Caco-2 (cell line): Measurements from ENCODE around the gene SH3GLB2. TPM values are rescaled to one million over a fixed set of nuclear protein-coding genes. Genes with fewer than 3 reads are reported as not detected.
A peak's percentile ranks its signal among the peaks of the same experiment; 100 is the strongest.

Experiments used
- BruUV-seq: library from RNA; stranded (reverse); fragments of 400-500 nt; replicated peaks from 2 replicates; lab custom pipeline; 2021; lab: Mats Ljungman, UMichigan
- CTCF ChIA-PET: fragments of 300-600 bp; sonication (Branson Sonifier 250); formaldehyde crosslinking; loops from one replicate; lab custom pipeline; 2022; ENCODE audit warnings: antibody characterized with exemption; lab: Charles Lee
- POLR2A ChIA-PET: fragments of 300-600 bp; sonication (Branson Sonifier 250); formaldehyde crosslinking; loops from one replicate; lab custom pipeline; 2022; ENCODE audit warnings: antibody characterized with exemption; lab: Charles Lee
- DNase-seq, 2 experiments: peaks; one replicate each; pipeline versions ENCODE4 v3.0.0 to v3.0.0-alpha.2; 2020 to 2022
- H3K27me3 ChIP-seq: replicated peaks from 2 replicates; pipeline ENCODE4 v1.6.0; 2011; ENCODE audit warnings: low read length; ENCODE audit not compliant: control insufficient read depth, insufficient read depth
- H3K36me3 ChIP-seq: 2 replicates; pipeline ENCODE4 v1.5.1; 2011; ENCODE audit warnings: low read length; ENCODE audit not compliant: control insufficient read depth, insufficient read depth
- H3K4me1 ChIP-seq: fragments of 250-450 bp; sonication (Bioruptor Pico); 2 replicates; pipeline ENCODE4 v1.5.1; 2020; ENCODE audit warnings: mild to moderate bottlenecking
- H3K4me3 ChIP-seq: 2 replicates; pipeline ENCODE4 v1.5.1; 2011; ENCODE audit warnings: low read depth, mild to moderate bottlenecking, control low read depth, low read length
- H3K9me3 ChIP-seq: fragments of 250-450 bp; sonication (Bioruptor Pico); 2 replicates; pipeline ENCODE4 v1.5.1; 2020; ENCODE audit warnings: mild to moderate bottlenecking, moderate library complexity
- H3K27ac Mint-ChIP-seq: one replicate; pipeline ENCODE4 v1.8.0; 2022; ENCODE audit warnings: mixed read lengths; ENCODE audit not compliant: unreplicated experiment
- H3K27me3 Mint-ChIP-seq: one replicate; pipeline ENCODE4 v1.8.0; 2022; ENCODE audit warnings: mixed read lengths; ENCODE audit not compliant: insufficient read depth, unreplicated experiment
- H3K36me3 Mint-ChIP-seq: one replicate; pipeline ENCODE4 v1.8.0; 2022; ENCODE audit warnings: mild to moderate bottlenecking, mixed read lengths; ENCODE audit not compliant: insufficient read depth, unreplicated experiment
- H3K4me1 Mint-ChIP-seq: one replicate; pipeline ENCODE4 v1.8.0; 2022; ENCODE audit warnings: low read depth, mixed read lengths; ENCODE audit not compliant: unreplicated experiment
- H3K4me3 Mint-ChIP-seq: one replicate; pipeline ENCODE4 v1.8.0; 2022; ENCODE audit warnings: mild to moderate bottlenecking, moderate library complexity, mixed read lengths; ENCODE audit not compliant: unreplicated experiment
- H3K9me3 Mint-ChIP-seq: one replicate; pipeline ENCODE4 v1.8.0; 2022; ENCODE audit warnings: mixed read lengths; ENCODE audit not compliant: unreplicated experiment
- intact Hi-C: fragments of 100-400 bp; cut with micrococcal nuclease; formaldehyde crosslinking; loops from one replicate; pipeline ENCODE4 v1.10.0; 2022; ENCODE audit not compliant: unreplicated experiment
- total RNA-seq: library from RNA; stranded (reverse); gene quantifications from 2 replicates; pipeline ENCODE4 v1.2.3, GENCODE V29; 2022
- TF ChIP-seq, protein P1 (sequence below), 2 experiments: fragments of 200-600 bp in 1 of 2; IDR thresholded peaks; 1 replicate in 1 of 2; 2 replicates in 1 of 2; pipeline versions ENCODE4 v1.5.1 to v1.8.0; 2011 to 2022; ENCODE audit warnings: antibody characterized with exemption in 1 of 2, control low read depth in 1 of 2, inconsistent platforms in 1 of 2, low read depth in 1 of 2, low read length in 1 of 2, mild to moderate bottlenecking in 1 of 2, moderate library complexity in 1 of 2; ENCODE audit not compliant: insufficient read depth in 1 of 2, severe bottlenecking in 1 of 2, unreplicated experiment in 1 of 2

Gene SH3GLB2
- total RNA-seq, 1 experiment from 2014 or later: 66.7 TPM

DNA sequence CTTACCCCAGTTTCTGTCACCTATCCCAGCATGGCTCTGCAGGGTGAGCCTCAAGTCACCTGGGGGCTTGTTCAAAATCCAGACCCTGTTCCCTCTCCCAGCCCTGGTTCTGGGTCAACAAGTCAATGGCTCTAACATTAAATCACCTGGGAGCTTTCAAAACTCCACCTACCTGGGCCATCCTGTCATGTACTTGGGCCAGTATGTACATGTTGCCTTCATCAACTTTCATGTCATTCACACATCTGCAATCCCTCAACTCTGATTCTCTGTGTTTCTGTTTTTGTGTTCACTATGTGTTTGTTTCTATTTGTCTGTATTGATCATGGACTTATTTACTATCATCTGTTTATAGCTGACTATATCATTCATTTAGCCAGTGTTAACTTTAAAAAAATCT is 2.1 kb upstream of the SH3GLB2 start:
- TF ChIP-seq, protein P1, sequence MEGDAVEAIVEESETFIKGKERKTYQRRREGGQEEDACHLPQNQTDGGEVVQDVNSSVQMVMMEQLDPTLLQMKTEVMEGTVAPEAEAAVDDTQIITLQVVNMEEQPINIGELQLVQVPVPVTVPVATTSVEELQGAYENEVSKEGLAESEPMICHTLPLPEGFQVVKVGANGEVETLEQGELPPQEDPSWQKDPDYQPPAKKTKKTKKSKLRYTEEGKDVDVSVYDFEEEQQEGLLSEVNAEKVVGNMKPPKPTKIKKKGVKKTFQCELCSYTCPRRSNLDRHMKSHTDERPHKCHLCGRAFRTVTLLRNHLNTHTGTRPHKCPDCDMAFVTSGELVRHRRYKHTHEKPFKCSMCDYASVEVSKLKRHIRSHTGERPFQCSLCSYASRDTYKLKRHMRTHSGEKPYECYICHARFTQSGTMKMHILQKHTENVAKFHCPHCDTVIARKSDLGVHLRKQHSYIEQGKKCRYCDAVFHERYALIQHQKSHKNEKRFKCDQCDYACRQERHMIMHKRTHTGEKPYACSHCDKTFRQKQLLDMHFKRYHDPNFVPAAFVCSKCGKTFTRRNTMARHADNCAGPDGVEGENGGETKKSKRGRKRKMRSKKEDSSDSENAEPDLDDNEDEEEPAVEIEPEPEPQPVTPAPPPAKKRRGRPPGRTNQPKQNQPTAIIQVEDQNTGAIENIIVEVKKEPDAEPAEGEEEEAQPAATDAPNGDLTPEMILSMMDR (IDR thresholded peaks at IDR 0.05; ENCODE audit: insufficient read depth in 1 of 2, low read depth in 1 of 2, low read length in 1 of 2, severe bottlenecking in 1 of 2, unreplicated experiment in 1 of 2): no peak
- Mint-ChIP-seq H3K4me1 (peaks cover 34% of the 10 kb centered on the region), H3K27ac (peak overlapping the region; percentile 5), H3K4me3 (no peak overlapping the region), H3K27me3 (no peaks in the 10 kb centered on the region), H3K36me3 (peaks cover 10% of the 10 kb centered on the region), H3K9me3 (no peaks in the 10 kb centered on the region)
- POLR2A ChIA-PET: no interaction called here
- intact Hi-C loops: no loop called here
- CTCF ChIA-PET: interaction anchor here (0.6 to 0.7 kb wide), 2 partner anchors 404 to 843 kb away, joined by 4 to 6 read pairs; no protein-coding TSS in a partner anchor
- Histone ChIP-seq H3K36me3 (no peaks in the 10 kb centered on the region), H3K9me3 (no peaks in the 10 kb centered on the region), H3K4me3 (no peak overlapping the region), H3K4me1 (peaks cover 28% of the 10 kb centered on the region), H3K27me3 (no peaks in the 10 kb centered on the region)
- BruUV-seq: no TSS peak
- no peak for DNase-seq

GRCh38 chr9:129027685-129028191 is 393 bp downstream of the SH3GLB2 start:
- H3K27ac Mint-ChIP-seq: peak overlapping the region; percentile 86

DNA sequence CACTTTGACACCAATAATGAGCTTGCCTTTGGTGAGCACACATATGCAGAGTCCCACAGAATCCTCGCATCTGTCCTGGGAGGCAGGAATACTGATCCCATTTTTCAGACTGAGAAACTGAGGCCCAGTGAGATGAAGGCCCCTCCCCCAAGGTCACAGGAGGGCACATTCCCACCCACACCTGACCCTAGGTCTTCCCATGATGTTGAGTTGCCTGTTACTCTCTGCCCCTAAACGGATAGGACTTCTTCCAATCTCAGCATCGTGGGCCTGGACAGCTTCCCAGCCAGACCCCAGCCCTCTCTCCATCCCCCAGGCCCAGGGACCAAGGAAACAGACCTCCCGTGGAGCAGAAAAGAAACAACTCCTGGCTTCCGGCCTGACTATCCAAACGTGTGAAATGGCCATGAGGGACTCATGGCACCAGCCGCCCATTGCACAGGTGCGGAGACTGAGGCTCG is 877 bp downstream of the SH3GLB2 start:
- Mint-ChIP-seq H3K4me1 (peaks cover 46% of the 10 kb centered on the region), H3K27me3 (no peaks in the 10 kb centered on the region), H3K36me3 (peaks cover 10% of the 10 kb centered on the region), H3K4me3 (peak overlapping the region; percentile 84), H3K27ac (peak overlapping the region; percentile 86), H3K9me3 (no peaks in the 10 kb centered on the region)
- Histone ChIP-seq H3K4me1 (peaks cover 28% of the 10 kb centered on the region), H3K36me3 (no peaks in the 10 kb centered on the region), H3K9me3 (no peaks in the 10 kb centered on the region), H3K27me3 (no peaks in the 10 kb centered on the region), H3K4me3 (peak overlapping the region; percentile 73)
- TSS peak; percentile 26 for BruUV-seq
- DNase-seq: no peak
- ChIA-PET CTCF (interaction anchor here (1.0 to 1.1 kb wide), 2 partner anchors 8 to 34 kb away, joined by 9 to 14 read pairs; no protein-coding TSS in a partner anchor), POLR2A (no interaction called here)
- TF ChIP-seq, protein P1 (IDR thresholded peaks at IDR 0.05; ENCODE audit: insufficient read depth in 1 of 2, low read depth in 1 of 2, low read length in 1 of 2, severe bottlenecking in 1 of 2, unreplicated experiment in 1 of 2): no peak
- intact Hi-C loops: loop anchor here (5.0 kb wide), 1 partner anchor 80 kb away; the partner anchor contains the start of genes DOLK and NUP188

More at GRCh38 chr9:129027685-129028191, 393 bp downstream of the SH3GLB2 start:
- no peaks in the 10 kb centered on the region for H3K27me3 Mint-ChIP-seq
- CTCF ChIA-PET: interaction anchor here (0.6 to 2.1 kb wide), 23 partner anchors 8 to 1797 kb away, joined by 3 to 14 read pairs (median 6); partner anchors contain the start of genes CRAT, DOLPP1, ENDOG and MIGA2
- H3K9me3 Mint-ChIP-seq: no peaks in the 10 kb centered on the region
- Histone ChIP-seq H3K27me3 (no peaks in the 10 kb centered on the region), H3K36me3 (no peaks in the 10 kb centered on the region), H3K9me3 (no peaks in the 10 kb centered on the region), H3K4me1 (peaks cover 28% of the 10 kb centered on the region), H3K4me3 (peak overlapping the region; percentile 73)
- intact Hi-C loops: loop anchor here (1.0 to 5.0 kb wide), 4 partner anchors 9 to 80 kb away; partner anchors contain the start of genes DOLK, DOLPP1, MIGA2 and NUP188
- peaks cover 41% of the 10 kb centered on the region for H3K4me1 Mint-ChIP-seq
- BruUV-seq: no TSS peak
- H3K36me3 Mint-ChIP-seq: peaks cover 10% of the 10 kb centered on the region
- TF ChIP-seq, protein P1 (IDR thresholded peaks at IDR 0.05; ENCODE audit: insufficient read depth in 1 of 2, low read depth in 1 of 2, low read length in 1 of 2, severe bottlenecking in 1 of 2, unreplicated experiment in 1 of 2): no peak
- POLR2A ChIA-PET: interaction anchor here (0.6 to 1.1 kb wide), 7 partner anchors 9 to 556 kb away, joined by 3 to 6 read pairs (median 4); partner anchors contain the start of genes DOLPP1, MIGA2 and SPOUT1
- peak in 1 of 2 experiments; percentile 71 for DNase-seq
- H3K4me3 Mint-ChIP-seq: peak overlapping the region; percentile 84
